SK-N-SH treated with all-trans-retinoic acid at 6 μM for 48 hours (cell line): Measurements from ENCODE around the gene KLK8.
"Not testable (repeated sequence)": the region's sequence is repeated elsewhere in the genome, so short reads cannot be mapped to it uniquely, and the experiment has no call there.

Experiments used
- ATAC-seq: fragments of 200-7000 bp; cut with Tn5 transposase; 3 replicates; pipeline ENCODE4 v1.9.1; 2020; ENCODE audit warnings: mild to moderate bottlenecking, moderate library complexity
- ARNTL ChIP-seq: fragments of 450-650 bp; formaldehyde crosslinking; IDR thresholded peaks from 2 replicates; pipeline ENCODE4 v1.5.0; 2020; ENCODE audit warnings: low read depth, mild to moderate bottlenecking, moderate library complexity, borderline replicate concordance
- BACH2 ChIP-seq: fragments of 250-450 bp; sonication (Bioruptor Pico); IDR thresholded peaks from 2 replicates; pipeline ENCODE4 v1.9.0; 2021; ENCODE audit warnings: mild to moderate bottlenecking, borderline replicate concordance
- CREB5 ChIP-seq: fragments of 250-450 bp; sonication (Bioruptor Pico); IDR thresholded peaks from 2 replicates; pipeline ENCODE4 v1.5.1; 2020; ENCODE audit warnings: low read depth, mild to moderate bottlenecking, moderate library complexity
- CSDC2 ChIP-seq: fragments of 250-450 bp; sonication (Bioruptor Pico); IDR thresholded peaks from 2 replicates; pipeline ENCODE4 v1.5.0; 2020; ENCODE audit warnings: mild to moderate bottlenecking, moderate library complexity
- CSRNP3 ChIP-seq: fragments of 250-450 bp; sonication (Bioruptor Pico); IDR thresholded peaks from 2 replicates; pipeline ENCODE4 v1.5.1; 2021; ENCODE audit warnings: mild to moderate bottlenecking, moderate library complexity
- ESRRG ChIP-seq: fragments of 250-450 bp; sonication (Bioruptor Pico); IDR thresholded peaks from 2 replicates; pipeline ENCODE4 v1.6.1; 2021; ENCODE audit warnings: mild to moderate bottlenecking
- GLIS3 ChIP-seq: fragments of 250-450 bp; sonication (Bioruptor Pico); IDR thresholded peaks from 2 replicates; pipeline ENCODE4 v1.5.0; 2020; ENCODE audit warnings: mild to moderate bottlenecking, moderate library complexity
- ISL1 ChIP-seq: fragments of 250-450 bp; sonication (Bioruptor Pico); IDR thresholded peaks from 2 replicates; pipeline ENCODE4 v2.1.2; 2022; ENCODE audit warnings: mild to moderate bottlenecking, moderate library complexity
- OSR1 ChIP-seq: fragments of 250-450 bp; sonication (Bioruptor Pico); IDR thresholded peaks from 2 replicates; pipeline ENCODE4 v1.8.0; 2022; ENCODE audit warnings: moderate library complexity, mild to moderate bottlenecking, inconsistent platforms
- PATZ1 ChIP-seq: fragments of 250-450 bp; sonication (Bioruptor Pico); IDR thresholded peaks from 2 replicates; pipeline ENCODE4 v1.8.0; 2020; ENCODE audit warnings: mild to moderate bottlenecking, moderate library complexity, borderline replicate concordance
- POU6F1 ChIP-seq: fragments of 250-450 bp; sonication (Bioruptor Pico); IDR thresholded peaks from 2 replicates; pipeline ENCODE4 v1.8.0; 2021; ENCODE audit warnings: low read depth, mild to moderate bottlenecking, moderate library complexity, borderline replicate concordance
- PPARA ChIP-seq: fragments of 250-450 bp; sonication (Bioruptor Pico); IDR thresholded peaks from 2 replicates; pipeline ENCODE4 v1.5.0; 2020; ENCODE audit warnings: mild to moderate bottlenecking, borderline replicate concordance
- RARB ChIP-seq: fragments of 250-450 bp; sonication (Bioruptor Pico); IDR thresholded peaks from 2 replicates; pipeline ENCODE4 v1.8.0; 2021; ENCODE audit warnings: mild to moderate bottlenecking, moderate library complexity
- SNAI2 ChIP-seq: fragments of 250-450 bp; sonication (Bioruptor Pico); IDR thresholded peaks from 2 replicates; pipeline ENCODE4 v1.5.0; 2020; ENCODE audit warnings: mild to moderate bottlenecking, moderate library complexity
- TCF4 ChIP-seq: fragments of 250-450 bp; sonication (Bioruptor Pico); IDR thresholded peaks from 2 replicates; pipeline ENCODE4 v1.8.0; 2021; ENCODE audit warnings: mild to moderate bottlenecking, moderate library complexity, borderline replicate concordance
- TOX ChIP-seq: fragments of 250-450 bp; sonication (Bioruptor Pico); IDR thresholded peaks from 2 replicates; pipeline ENCODE4 v1.8.0; 2021; ENCODE audit warnings: mild to moderate bottlenecking, moderate library complexity, borderline replicate concordance
- TSHZ2 ChIP-seq: fragments of 250-450 bp; sonication (Bioruptor Pico); IDR thresholded peaks from 2 replicates; pipeline ENCODE4 v1.5.0; 2020; ENCODE audit warnings: mild to moderate bottlenecking, moderate library complexity
- ZC3H10 ChIP-seq: fragments of 250-450 bp; sonication (Bioruptor Pico); IDR thresholded peaks from 2 replicates; pipeline ENCODE4 v1.5.1; 2021; ENCODE audit warnings: mild to moderate bottlenecking, moderate library complexity
- ZFP3 ChIP-seq: fragments of 250-450 bp; sonication (Bioruptor Pico); IDR thresholded peaks from 2 replicates; pipeline ENCODE4 v1.5.0; 2020; ENCODE audit warnings: mild to moderate bottlenecking, moderate library complexity
- ZFP30 ChIP-seq: fragments of 450-650 bp; formaldehyde crosslinking; IDR thresholded peaks from 2 replicates; pipeline ENCODE4 v1.5.0; 2022; ENCODE audit warnings: mild to moderate bottlenecking, moderate library complexity
- ZNF565 ChIP-seq: fragments of 450-650 bp; formaldehyde crosslinking; conservative IDR thresholded peaks from 2 replicates; pipeline ENCODE4 v1.5.0; 2020; ENCODE audit warnings: low read depth, mild to moderate bottlenecking, moderate library complexity
- ZNF70 ChIP-seq: fragments of 450-650 bp; formaldehyde crosslinking; IDR thresholded peaks from 2 replicates; pipeline ENCODE4 v1.5.0; 2020; ENCODE audit warnings: mild to moderate bottlenecking, moderate library complexity
- ZNF8 ChIP-seq: fragments of 450-650 bp; formaldehyde crosslinking; IDR thresholded peaks from 2 replicates; pipeline ENCODE4 v1.5.0; 2020; ENCODE audit warnings: mild to moderate bottlenecking, moderate library complexity

Gene KLK8

GRCh38 chr19:50972795-50973376 lies 28.5 kb downstream of the KLK8 start:
- no peak for TF ChIP-seq ZNF70 (CRISPR knock-in tag)
- TF ChIP-seq TCF4: no peak
- no peak for TF ChIP-seq CSRNP3 (CRISPR knock-in tag)
- TF ChIP-seq CSDC2 (CRISPR knock-in tag): no peak
- no peak for TF ChIP-seq ZFP30 (CRISPR knock-in tag)
- TF ChIP-seq PPARA: no peak
- no peak for TF ChIP-seq BACH2 (CRISPR knock-in tag)
- TF ChIP-seq OSR1 (CRISPR knock-in tag): no peak
- TF ChIP-seq GLIS3 (CRISPR knock-in tag): no peak
- TF ChIP-seq SNAI2: no peak
- no peak for TF ChIP-seq ARNTL
- TF ChIP-seq ZFP3 (CRISPR knock-in tag): no peak
- TF ChIP-seq ESRRG: no peak
- TF ChIP-seq TSHZ2 (CRISPR knock-in tag): no peak
- TF ChIP-seq PATZ1 (CRISPR knock-in tag): no peak
- no peak for TF ChIP-seq ZNF565 (CRISPR knock-in tag)
- TF ChIP-seq TOX: no peak
- no peak for TF ChIP-seq POU6F1 (CRISPR knock-in tag)
- no peak for TF ChIP-seq ZC3H10
- no peak for ATAC-seq

GRCh38 chr19:50969810-50970209 lies 31.6 kb downstream of the KLK8 start:
- not testable (repeated sequence) for ATAC-seq

GRCh38 chr19:50969413-50969760 lies 32.0 kb downstream of the KLK8 start, which contains the start of gene KLK6:
TSS of gene KLK6 (minus strand) at chr19:50969591. CDS start at chr19:50968104, 1,487 bp downstream.
- no peak for ATAC-seq

More at GRCh38 chr19:50969413-50969760, 32.0 kb downstream of the KLK8 start, which contains the start of gene KLK6:
- TF ChIP-seq OSR1 (CRISPR knock-in tag): no peak
- TF ChIP-seq TOX: no peak
- no peak for TF ChIP-seq RARB
- TF ChIP-seq BACH2 (CRISPR knock-in tag): no peak
- no peak for TF ChIP-seq ZC3H10
- TF ChIP-seq ZNF8 (CRISPR knock-in tag): no peak
- no peak for TF ChIP-seq ESRRG
- TF ChIP-seq CSRNP3 (CRISPR knock-in tag): no peak
- TF ChIP-seq ISL1: no peak
- TF ChIP-seq ZNF565 (CRISPR knock-in tag): no peak
- no peak for TF ChIP-seq PPARA
- TF ChIP-seq TCF4: no peak
- TF ChIP-seq CSDC2 (CRISPR knock-in tag): no peak
- TF ChIP-seq PATZ1 (CRISPR knock-in tag): no peak
- no peak for TF ChIP-seq CREB5 (CRISPR knock-in tag)
- TF ChIP-seq ZFP30 (CRISPR knock-in tag): no peak
- TF ChIP-seq SNAI2: no peak
- TF ChIP-seq GLIS3 (CRISPR knock-in tag): no peak
